Endothelial cell of umbilical vein (primary cell): ENCODE results near the gene IQCN.

ENCODE experiments used
- CTCF ChIP-seq, 2 donors: IDR thresholded peaks; 1 replicate in 1 of 2; 2 replicates in 1 of 2; pipeline ENCODE4 v1.5.1; 2011; ENCODE audit warnings: low read length in 2 of 2, mild to moderate bottlenecking in 2 of 2, moderate library complexity in 2 of 2, control low read depth in 1 of 2, inconsistent platforms in 1 of 2, low read depth in 1 of 2; ENCODE audit not compliant: insufficient read depth in 1 of 2; ENCODE audit errors: extremely low read depth in 1 of 2
- FOS ChIP-seq: IDR thresholded peaks from 2 replicates; pipeline ENCODE4 v1.6.1; 2011; ENCODE audit warnings: mild to moderate bottlenecking, low read length, moderate library complexity, borderline replicate concordance; ENCODE audit not compliant: insufficient read depth
- GATA2 ChIP-seq: IDR thresholded peaks from 2 replicates; pipeline ENCODE4 v1.7.0; 2011; ENCODE audit warnings: low read depth, mild to moderate bottlenecking, moderate library complexity, mixed read lengths, low read length; ENCODE audit not compliant: insufficient read length, insufficient read depth
- MAX ChIP-seq: IDR thresholded peaks from 2 replicates; pipeline ENCODE4 v1.6.1; 2011; ENCODE audit not compliant: insufficient read depth, insufficient read length
- MYC ChIP-seq: IDR thresholded peaks from one replicate; pipeline ENCODE4 v1.6.1; 2011; ENCODE audit warnings: mild to moderate bottlenecking, low read depth, low read length
- POLR2A ChIP-seq: IDR thresholded peaks from 2 replicates; pipeline ENCODE4 v1.6.1; 2012; ENCODE audit warnings: low read depth, mild to moderate bottlenecking, control low read depth, low read length
- POLR2AphosphoS5 ChIP-seq: IDR thresholded peaks from 2 replicates; pipeline ENCODE4 v1.6.1; 2012; ENCODE audit warnings: low read depth, mild to moderate bottlenecking, control low read depth, low read length, moderate library complexity; ENCODE audit not compliant: insufficient read depth

GRCh38 chr19:18279266-18279515 lies 4.9 kb upstream of the IQCN start:
- TF ChIP-seq FOS, result no peak
- no peak for TF ChIP-seq POLR2A
- no peak for TF ChIP-seq MYC
- TF ChIP-seq CTCF (IDR thresholded peaks at IDR 0.05; ENCODE audit: extremely low read depth in 1 of 2, insufficient read depth in 1 of 2, low read depth in 1 of 2, low read length in 2 of 2), result no peak
- TF ChIP-seq MAX, result no peak
- no peak for TF ChIP-seq POLR2AphosphoS5
- no peak for TF ChIP-seq GATA2
